Measurements from ENCODE around the gene PRKAB1. TPM values are rescaled to one million over a fixed set of nuclear protein-coding genes. Genes with fewer than 3 reads are reported as not detected.

Gene PRKAB1
- total RNA-seq, 2 experiments from 2014 or later, result 18.6 to 24.2 TPM

GRCh38 chr12:119681728-119682638 is 14.1 kb downstream of the PRKAB1 start:
- Mint-ChIP-seq H3K4me3 (no peak overlapping the region), H3K4me1 (ENCODE audit: low read depth) (peaks cover 9% of the 10 kb centered on the region), H3K36me3 (ENCODE audit: low read depth) (peaks cover 47% of the 10 kb centered on the region), H3K9me3 (no peaks in the 10 kb centered on the region), H3K27ac (peak overlapping the region; percentile 66), H3K27me3 (no peaks in the 10 kb centered on the region)
- H3K27me3 ChIP-seq (ENCODE audit: control insufficient read depth in 1 of 2, insufficient read depth in 2 of 2, low read length in 2 of 2), result no peaks in the 10 kb centered on the region
- H3K4me1 ChIP-seq (ENCODE audit: insufficient read depth, low read length), result peaks cover 11% of the 10 kb centered on the region
- no peak overlapping the region for H3K4me3 ChIP-seq (ENCODE audit: low read length)
- H3K9me3 ChIP-seq (ENCODE audit: control insufficient read depth in 1 of 2, insufficient read depth in 1 of 2, low read length in 2 of 2), result no peaks in the 10 kb centered on the region
- intact Hi-C loops (cut with DNase I, micrococcal nuclease), result no loop called here
- peaks cover 50% of the 10 kb centered on the region for H3K36me3 ChIP-seq (ENCODE audit: insufficient read depth, low read length)
- DNase-seq (peak in 1 of 14 experiments; percentile 19), ATAC-seq (ENCODE audit: poor library complexity) (no peak)
- ChIA-PET POLR2A (interaction anchor here (1.3 kb wide), 1 partner anchor 14 kb away, joined by 5 read pairs; the partner anchor contains the start of gene PRKAB1), CTCF (interaction anchor here (1.1 kb wide), 1 partner anchor 29 kb away, joined by 3 read pairs; no protein-coding TSS in a partner anchor)
- no peak overlapping the region for H3K27ac ChIP-seq (ENCODE audit: low read depth in 1 of 2, low read length in 2 of 2)
- no peak for TF ChIP-seq CTCF (IDR thresholded peaks at IDR 0.05)

DNA sequence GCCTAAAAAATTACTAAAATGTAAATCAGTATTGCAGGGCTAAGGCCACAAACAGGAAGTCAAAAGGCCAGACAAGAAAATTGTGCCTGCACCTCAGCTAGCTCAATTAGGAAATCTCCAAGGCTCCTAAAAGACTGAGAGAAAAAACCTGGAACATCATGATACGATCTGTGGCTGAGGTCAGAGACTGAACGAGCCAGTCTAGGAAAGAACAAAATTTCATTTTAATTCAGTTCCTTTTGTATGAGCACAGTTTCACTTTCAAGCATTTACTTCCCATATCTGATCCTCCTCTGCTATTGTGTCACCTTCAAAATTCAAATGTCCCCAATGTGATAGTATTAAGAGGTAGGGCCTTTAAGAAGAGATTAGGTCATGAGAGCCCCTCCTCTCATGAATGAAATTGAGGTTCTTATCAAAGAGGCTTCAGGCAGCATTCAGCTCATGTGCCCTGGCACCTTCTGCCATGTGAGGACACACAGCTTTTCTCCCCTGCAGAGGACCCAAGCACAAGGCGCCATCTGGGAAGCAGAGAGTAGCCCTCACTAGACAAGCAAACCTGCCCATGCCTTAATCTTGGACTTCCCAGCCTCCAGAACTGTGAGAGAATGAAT is 14.8 kb downstream of the PRKAB1 start:
- ChIA-PET POLR2A (no interaction called here), CTCF (interaction anchor here (1.1 kb wide), 1 partner anchor 28 kb away, joined by 3 read pairs; no protein-coding TSS in a partner anchor)
- H3K9me3 Mint-ChIP-seq, result no peaks in the 10 kb centered on the region
- no peak for DNase-seq
- Histone ChIP-seq H3K27me3 (ENCODE audit: control insufficient read depth in 1 of 2, insufficient read depth in 2 of 2, low read length in 2 of 2) (no peaks in the 10 kb centered on the region), H3K4me1 (ENCODE audit: insufficient read depth, low read length) (peaks cover 11% of the 10 kb centered on the region), H3K27ac (ENCODE audit: low read depth in 1 of 2, low read length in 2 of 2) (no peak overlapping the region), H3K36me3 (ENCODE audit: insufficient read depth, low read length) (peaks cover 44% of the 10 kb centered on the region), H3K9me3 (ENCODE audit: control insufficient read depth in 1 of 2, insufficient read depth in 1 of 2, low read length in 2 of 2) (no peaks in the 10 kb centered on the region), H3K4me3 (ENCODE audit: low read length) (no peak overlapping the region)
- no peak for ATAC-seq (ENCODE audit: poor library complexity)
- H3K36me3 Mint-ChIP-seq (ENCODE audit: low read depth), result peaks cover 42% of the 10 kb centered on the region
- H3K4me3 Mint-ChIP-seq, result no peak overlapping the region
- no peaks in the 10 kb centered on the region for H3K27me3 Mint-ChIP-seq
- intact Hi-C loops (cut with DNase I, micrococcal nuclease), result no loop called here
- peaks cover 9% of the 10 kb centered on the region for H3K4me1 Mint-ChIP-seq (ENCODE audit: low read depth)
- peak overlapping the region; percentile 66 for H3K27ac Mint-ChIP-seq
- TF ChIP-seq CTCF (IDR thresholded peaks at IDR 0.05), result no peak

DNA sequence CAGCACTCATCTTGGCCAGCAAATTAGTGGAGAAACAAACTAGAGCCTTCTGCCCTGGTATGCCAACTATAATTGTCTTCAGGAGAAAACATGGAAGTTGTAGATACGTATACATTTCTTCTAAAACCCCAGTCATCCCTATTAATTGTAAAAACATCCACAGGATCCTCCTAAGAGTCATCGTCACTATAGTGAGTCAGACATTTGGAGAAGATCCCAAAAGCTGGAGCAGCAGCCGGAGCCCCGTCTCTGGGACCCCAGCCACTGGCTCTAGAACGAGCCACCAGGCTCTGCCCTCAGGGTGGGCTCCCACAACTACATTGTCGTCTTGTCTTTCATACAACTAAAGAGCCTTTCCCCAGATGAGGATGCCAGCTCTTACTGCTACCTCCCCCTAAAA is 15.5 kb downstream of the PRKAB1 start:
- Mint-ChIP-seq H3K27me3 (no peaks in the 10 kb centered on the region), H3K4me3 (no peak overlapping the region), H3K36me3 (ENCODE audit: low read depth) (peaks cover 35% of the 10 kb centered on the region), H3K9me3 (no peaks in the 10 kb centered on the region), H3K27ac (no peak overlapping the region), H3K4me1 (ENCODE audit: low read depth) (peaks cover 9% of the 10 kb centered on the region)
- DNase-seq (no peak), ATAC-seq (ENCODE audit: poor library complexity) (no peak)
- H3K9me3 ChIP-seq (ENCODE audit: control insufficient read depth in 1 of 2, insufficient read depth in 1 of 2, low read length in 2 of 2), result no peaks in the 10 kb centered on the region
- ChIA-PET CTCF (no interaction called here), POLR2A (no interaction called here)
- intact Hi-C loops (cut with DNase I, micrococcal nuclease), result no loop called here
- no peaks in the 10 kb centered on the region for H3K27me3 ChIP-seq (ENCODE audit: control insufficient read depth in 1 of 2, insufficient read depth in 2 of 2, low read length in 2 of 2)
- TF ChIP-seq CTCF (IDR thresholded peaks at IDR 0.05), result no peak
- H3K27ac ChIP-seq (ENCODE audit: low read depth in 1 of 2, low read length in 2 of 2), result no peak overlapping the region
- no peak overlapping the region for H3K4me3 ChIP-seq (ENCODE audit: low read length)
- H3K36me3 ChIP-seq (ENCODE audit: insufficient read depth, low read length), result peaks cover 38% of the 10 kb centered on the region
- peaks cover 11% of the 10 kb centered on the region for H3K4me1 ChIP-seq (ENCODE audit: insufficient read depth, low read length)

All from CD4-positive, alpha-beta T cell (primary cell).